ENCODE results near the gene ASPG.

ASPG gene

DNA sequence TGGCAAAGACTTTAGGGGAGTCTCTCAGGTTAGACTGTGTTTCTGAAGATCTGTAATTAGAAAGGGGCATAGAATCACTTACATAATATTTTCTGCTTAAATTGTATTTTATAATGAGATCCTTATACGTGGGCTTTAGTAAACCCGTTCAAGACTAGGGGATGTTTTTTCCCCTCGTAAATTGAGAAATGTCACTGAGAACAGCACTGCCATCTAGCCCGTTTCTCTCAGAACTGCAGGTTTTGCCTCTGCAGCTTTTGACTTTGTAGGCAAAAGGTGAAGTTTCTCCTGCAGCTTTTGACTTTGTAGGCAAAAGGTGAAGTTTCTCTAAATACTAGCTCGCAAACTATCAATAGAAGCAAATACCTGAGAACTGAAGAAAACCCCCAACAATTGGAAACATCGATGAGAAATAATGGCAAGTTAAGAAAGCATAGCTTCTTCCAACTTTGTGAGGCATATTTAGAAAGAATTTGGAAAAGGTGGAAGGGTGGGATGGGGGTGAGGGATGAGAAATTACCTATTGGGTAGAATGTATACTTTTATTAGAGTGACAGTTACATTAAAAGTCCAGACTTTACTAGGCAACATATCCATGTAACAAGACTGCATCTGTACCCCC is 9.9 kb upstream of the ASPG start:
- DNase-seq (ENCODE audit: low read depth in 2 of 2), result no peak

DNA sequence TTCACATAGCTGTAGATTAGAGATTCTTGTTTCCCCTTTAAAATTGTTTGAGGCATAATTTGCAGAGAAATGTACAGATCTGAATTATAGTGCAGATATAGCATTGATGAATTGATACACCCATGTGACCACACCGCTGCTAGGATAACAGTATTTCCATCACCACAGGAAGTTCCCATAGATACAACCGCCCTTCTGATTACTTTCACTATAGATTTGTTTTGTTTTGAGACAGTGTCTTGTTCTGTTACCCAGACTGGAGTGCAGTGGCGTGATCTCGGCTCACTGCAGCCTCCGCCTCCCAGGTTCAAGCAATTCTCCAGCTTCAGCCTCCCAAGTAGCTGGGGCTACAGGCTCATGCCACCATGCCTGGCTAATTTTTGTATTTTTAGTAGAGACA is 8.8 kb upstream of the ASPG start:
- no peak for DNase-seq (ENCODE audit: low read depth in 2 of 2)

DNA sequence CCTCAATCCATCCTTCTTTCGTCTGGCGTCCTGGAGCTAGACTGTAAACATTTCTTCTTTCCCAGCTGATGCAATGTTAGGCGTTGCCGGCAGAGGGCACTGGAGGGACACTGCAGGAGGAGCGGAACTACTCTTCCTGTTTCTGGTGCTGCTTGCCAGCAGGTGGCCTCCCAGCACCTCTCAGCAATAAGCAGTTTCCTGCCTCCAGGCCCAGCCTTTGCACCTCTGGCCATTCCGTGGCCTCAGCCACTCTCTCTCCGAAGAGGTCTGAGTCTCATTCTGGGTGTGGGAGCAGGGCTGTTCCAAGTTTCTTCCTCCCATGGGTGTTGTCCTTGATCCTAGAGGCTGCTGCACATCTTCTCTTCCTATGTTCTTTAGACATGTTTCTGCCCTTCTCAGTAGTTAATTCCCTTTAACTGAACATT is 7.5 kb upstream of the ASPG start:
- peak; percentile 66 to 73 for DNase-seq (ENCODE audit: low read depth in 2 of 2)

DNA sequence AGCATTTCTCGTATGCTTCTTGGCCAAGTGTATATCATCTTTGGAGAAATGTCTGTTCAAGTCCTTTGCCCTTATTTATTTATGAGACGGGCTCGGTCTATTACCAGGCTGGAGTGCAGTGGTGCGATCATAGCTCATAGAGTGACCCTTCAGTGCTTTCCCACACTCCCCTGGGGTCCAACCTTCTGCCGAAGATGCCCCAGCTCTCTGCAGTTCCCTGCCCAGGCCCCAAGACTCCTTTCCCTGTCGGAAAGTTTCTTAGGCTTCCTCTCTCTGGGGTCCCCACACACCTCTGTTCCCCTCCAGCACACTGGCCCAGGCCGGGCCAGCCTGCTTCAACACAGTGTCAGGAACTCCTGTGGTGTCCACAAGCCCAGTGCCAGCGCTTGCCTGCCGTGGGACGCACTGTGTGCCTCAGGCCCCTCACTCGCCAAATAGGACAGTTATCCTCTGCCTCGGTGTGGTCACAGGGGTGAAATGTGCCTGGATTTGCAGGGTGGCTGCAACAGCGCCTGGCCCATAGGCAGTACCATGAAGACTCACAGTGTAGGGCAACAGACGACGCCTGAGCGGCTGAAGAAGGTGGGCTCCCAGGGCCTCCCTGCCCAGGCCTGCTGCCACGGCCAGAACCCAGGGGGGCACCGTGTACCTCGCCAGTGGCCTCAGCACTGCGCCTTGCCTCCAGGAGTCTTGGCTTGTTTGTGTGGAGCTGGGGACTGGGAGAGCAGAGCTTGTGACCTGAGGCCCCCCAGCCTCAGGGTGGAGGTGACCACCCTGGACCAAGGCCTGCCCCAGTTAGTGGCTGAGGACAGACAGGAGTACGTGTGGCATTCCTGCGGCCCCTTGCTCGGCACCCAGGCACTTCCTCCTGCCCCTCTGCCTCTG is 4.9 kb upstream of the ASPG start:
- no peak for DNase-seq (ENCODE audit: low read depth in 2 of 2)

DNA sequence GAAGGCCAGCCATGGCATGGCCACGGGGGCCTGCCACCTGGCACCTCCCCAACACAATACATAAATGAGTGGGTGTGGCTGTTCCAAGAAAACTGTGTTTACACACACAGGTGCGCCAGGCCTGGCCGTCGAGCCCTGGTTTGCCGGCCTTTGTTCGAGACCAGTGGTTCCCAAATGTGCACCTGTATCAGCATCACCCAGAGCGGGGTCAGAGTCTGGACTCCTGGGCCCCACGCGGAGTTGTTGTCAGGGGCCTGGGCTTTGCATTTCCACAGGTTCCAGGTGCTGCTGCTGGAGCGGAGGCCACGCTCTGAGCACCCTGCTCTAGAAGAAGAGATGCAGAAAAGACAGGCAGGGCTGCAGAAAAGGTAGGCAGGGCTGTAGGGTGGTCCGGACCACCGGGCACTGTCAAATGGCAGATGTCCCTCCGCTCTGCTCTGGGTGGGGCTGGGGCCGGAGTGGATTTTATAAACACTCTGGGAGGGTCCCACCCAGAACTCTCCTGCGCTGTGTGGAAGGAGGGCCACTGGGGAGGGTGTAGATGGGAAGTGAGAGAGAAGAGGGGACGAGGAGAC is 4.2 kb upstream of the ASPG start:
- no peak for DNase-seq (ENCODE audit: low read depth in 2 of 2)

DNA sequence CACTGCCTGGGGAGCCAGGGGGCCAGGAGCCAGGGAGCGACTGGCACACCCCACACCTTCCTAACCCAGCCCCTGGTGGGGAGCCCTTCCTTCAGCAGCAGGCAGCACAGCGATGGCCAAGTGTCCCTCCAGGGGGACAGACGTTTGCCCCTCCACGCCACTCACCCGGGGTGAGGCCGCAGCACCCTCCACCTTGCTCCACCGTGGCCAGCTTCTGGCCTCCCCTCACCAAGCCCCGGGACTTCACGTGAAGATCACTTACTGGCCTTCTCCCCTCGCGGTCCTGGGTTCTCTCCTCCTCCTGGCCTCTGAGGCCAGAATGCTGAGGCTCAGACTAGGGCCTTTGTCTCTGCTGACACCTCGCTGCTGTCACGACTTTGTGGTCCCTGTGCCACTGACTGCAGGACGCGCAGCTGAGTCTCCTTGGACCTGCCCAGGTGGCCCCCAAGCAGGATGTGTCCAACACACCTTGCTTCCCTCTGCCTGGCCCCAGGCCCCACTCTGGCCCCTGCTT is 3.5 kb upstream of the ASPG start:
- DNase-seq (ENCODE audit: low read depth in 2 of 2), result no peak

DNA sequence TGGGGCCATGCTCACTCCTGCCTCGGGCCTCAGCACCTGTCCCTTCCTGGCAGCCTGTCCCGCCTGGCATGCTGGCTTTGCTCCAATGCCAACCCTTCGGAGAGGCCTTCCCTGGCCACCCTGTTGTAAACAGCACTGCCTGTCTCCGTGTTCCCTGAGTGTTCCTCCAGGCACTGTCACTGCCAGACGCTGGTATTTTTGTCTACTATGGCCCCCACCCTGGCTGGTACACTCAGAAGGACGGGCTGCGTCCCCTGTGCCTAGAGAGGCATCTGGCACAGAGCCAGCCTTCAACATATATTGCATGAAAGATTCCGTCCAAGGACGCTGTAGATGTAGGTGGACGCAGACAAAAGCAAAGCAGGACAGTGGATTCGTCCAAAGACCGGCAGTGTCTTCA is 2.7 kb upstream of the ASPG start:
- DNase-seq (ENCODE audit: low read depth in 2 of 2), result no peak

DNA sequence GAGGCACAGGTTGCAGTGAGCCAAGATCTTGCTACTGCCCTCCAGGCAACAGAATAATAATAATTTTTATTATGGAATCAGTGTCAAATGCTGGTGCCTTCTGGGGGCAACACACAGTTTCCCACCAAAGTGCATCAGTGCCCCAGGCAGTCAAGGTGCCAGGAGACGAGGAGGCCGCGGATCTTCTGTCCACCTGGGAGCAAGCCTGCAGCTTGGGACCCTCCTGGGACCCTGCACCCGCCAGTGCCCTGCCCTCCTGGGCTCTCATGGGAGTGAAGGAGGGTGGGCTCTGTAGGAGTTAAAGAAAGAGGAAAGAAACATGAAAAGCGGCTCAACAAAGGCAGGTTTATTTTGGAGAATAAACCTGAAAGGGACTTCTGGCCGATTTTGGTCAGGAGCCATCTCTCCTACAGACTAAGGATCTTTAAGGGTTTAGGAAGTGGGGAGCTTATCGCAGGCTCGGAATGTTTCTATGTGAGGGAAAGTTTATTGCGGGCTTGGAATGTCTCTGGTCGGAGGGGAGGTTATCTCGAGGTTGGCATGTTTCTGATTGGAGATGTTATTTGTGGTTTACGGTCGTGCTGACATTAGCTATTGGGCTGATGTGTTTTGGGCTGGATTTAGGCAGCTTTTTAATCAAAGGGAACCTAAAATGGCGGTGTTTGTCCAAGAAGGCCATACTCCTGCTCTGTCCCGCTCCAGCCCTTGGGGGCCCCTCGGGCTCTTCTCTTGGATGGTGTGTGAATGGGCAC is 1.1 kb upstream of the ASPG start:
- DNase-seq (ENCODE audit: low read depth in 2 of 2), result no peak

DNA sequence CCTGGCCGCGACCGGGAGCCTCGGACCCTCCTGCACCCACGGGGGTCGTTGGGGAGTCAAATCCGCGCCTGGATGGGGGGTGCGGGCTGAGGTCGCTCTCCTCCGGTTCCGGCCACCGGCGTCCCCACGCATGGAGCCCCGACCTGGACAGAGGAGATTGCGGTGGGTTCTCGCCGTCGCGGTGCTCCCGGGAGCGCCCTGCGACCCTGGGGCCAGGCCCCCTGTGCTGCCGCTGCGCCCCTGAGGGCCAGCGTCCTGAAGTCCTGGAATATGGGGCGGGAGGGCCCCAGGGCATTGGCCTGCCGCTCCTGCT is 345 bp downstream of the ASPG start:
- DNase-seq (ENCODE audit: low read depth in 2 of 2), result no peak

DNA sequence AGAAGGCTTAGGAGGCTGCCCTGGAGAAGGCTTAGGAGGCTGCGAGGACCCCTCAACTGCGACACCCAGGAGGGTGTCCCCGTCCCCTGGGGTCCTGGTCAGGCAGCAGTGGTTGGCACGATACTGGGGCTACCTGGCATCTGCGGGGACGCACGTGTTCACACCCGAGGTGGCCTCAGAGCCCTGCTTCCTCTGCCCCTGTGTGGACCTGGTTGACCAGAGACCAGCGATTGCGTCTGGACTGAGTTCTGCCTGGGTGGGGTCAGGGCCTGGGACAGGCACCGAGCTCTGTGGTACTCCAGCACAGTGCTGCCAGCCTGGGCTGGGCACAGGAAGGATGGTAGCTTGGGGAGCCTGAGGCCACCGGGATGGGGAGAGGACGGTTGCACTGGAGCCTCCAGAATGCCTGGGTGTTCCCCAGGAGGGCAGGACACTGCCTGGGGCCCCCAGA is 735 bp downstream of the ASPG start:
- DNase-seq (ENCODE audit: low read depth in 2 of 2), result no peak

DNA sequence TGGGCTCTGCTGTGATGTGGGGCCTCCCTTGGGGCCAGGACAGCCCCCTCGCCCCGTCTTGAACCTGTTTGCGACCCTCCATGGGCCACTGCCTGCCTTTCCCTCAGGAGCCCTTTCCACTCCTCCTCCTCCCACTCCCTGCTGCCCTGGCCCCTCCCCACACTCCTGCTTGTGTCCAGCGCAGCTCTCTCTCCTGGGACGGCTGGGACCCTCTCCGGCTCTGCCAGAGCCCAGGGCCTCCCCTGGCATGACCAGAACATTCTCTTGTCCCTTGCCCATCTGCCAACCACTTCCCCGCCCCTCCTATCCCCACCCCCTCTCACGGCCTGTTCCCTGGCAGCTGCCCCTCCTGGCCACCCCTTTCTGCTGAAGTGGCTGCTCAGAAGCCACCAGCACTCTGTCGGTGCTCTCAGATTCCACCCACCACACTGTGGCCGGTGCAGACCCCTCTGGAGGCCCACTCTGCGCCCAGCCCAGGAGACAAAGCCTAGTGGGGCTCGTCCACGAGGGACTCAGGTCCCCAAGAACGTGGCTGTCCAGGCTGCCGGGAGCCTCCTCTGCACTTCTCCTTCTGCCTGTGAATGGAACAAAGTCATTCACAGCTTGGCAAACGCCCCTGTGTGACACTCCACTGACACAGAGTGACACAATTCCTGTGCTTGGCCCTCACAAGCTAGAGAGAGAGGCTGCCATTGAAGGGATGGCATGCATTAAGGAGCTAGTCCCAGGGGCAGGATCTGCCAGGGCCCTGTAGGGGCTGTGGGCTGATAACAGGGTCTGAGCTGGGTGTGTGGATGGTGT is 1.4 kb downstream of the ASPG start:
- DNase-seq (ENCODE audit: low read depth in 2 of 2), result no peak

DNA sequence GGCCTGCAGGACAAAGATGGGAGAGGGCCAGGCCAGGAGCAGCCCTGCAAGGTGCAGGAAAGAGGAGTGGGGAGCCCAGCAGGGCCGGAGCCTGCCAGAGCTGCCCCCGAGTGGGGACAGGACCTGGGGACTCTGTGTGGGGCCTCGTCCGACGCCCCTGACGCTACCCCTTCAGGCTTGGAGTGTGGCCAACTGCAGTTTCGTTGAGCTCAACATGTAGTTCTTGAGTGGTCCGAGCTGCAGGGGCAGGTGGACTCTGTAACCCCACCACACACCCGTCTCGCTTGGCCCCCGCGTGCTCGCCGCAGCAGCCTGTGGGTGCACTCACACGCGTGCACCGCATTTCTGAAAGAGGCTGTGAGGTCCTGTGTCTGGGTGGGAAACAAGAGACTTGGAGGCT is 2.0 kb downstream of the ASPG start:
- DNase-seq (ENCODE audit: low read depth in 2 of 2), result no peak

DNA sequence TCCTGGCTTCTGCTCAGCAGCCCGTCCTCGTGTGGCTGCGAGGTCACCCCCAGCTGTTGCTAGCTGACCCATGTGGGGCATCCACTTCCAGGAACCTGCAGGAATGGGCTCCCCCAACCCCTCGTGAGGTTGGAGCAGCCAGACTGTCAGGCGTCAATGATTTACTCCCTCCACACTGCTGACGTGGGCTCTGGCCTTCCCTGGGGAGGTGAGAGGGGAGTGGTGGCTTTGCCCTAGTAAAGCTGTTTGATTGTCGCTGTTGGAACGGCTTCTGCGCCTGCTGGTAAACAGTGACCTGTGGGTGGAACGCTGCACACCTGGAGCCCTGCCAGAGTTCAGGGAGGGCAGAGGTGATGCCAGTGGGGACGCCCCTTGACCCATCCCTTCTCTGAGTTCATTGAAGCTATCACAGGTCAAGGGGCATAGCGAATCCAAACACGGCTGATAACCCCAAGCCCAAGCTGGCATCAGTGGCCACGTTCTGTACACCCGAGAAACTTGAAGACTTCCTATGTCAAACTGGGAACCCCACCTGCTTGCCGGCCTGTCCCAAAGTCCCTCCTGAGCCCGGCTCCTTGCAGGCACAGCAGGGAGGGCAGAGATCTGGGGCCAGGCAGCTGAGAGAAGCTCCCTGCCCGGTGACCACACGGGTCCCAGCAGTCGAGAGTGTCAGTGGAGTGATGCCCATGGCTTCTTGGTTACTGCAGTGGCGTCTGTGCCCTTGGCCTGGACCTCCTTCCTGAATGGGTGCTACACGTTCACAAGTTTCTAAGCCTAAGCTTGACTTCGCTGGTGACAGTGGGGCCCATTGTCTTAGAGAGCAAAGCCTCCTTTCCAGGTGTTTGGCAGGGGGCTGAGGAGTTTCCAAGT is 2.7 kb downstream of the ASPG start:
- no peak for DNase-seq (ENCODE audit: low read depth in 2 of 2)

DNA sequence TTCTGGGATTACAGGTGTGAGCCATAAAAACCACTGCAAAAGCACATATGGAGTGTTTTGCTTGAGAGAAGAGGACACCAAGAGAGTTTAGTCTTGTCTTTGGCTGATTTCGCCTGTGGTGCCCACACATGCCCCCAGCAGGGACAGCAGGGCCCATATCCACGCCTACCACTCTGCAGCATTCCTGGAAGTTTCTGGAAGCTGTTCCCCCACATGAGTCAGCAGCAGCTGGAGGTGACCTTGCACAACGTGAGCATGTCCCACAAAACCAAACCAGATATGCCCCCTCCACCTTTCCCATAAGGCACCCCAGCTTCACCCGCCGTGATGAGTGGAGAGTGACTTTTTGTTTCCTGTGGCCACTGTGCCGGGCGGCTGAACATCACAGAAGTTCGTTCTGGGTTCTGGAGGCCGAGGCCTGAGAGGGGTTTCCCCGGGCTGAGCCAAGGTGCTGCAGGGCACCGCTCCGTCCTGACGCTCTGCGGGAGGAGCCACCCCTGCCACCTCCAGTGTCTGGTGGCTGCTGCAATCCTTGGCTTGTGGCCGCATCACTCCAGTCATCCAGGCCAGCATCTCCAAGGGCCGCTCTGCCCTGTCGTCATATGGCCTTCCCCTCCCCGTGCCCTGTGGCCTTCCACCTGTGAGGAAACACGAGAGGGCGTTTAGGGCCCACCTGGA is 4.7 kb downstream of the ASPG start:
- DNase-seq (ENCODE audit: low read depth in 2 of 2), result no peak

DNA sequence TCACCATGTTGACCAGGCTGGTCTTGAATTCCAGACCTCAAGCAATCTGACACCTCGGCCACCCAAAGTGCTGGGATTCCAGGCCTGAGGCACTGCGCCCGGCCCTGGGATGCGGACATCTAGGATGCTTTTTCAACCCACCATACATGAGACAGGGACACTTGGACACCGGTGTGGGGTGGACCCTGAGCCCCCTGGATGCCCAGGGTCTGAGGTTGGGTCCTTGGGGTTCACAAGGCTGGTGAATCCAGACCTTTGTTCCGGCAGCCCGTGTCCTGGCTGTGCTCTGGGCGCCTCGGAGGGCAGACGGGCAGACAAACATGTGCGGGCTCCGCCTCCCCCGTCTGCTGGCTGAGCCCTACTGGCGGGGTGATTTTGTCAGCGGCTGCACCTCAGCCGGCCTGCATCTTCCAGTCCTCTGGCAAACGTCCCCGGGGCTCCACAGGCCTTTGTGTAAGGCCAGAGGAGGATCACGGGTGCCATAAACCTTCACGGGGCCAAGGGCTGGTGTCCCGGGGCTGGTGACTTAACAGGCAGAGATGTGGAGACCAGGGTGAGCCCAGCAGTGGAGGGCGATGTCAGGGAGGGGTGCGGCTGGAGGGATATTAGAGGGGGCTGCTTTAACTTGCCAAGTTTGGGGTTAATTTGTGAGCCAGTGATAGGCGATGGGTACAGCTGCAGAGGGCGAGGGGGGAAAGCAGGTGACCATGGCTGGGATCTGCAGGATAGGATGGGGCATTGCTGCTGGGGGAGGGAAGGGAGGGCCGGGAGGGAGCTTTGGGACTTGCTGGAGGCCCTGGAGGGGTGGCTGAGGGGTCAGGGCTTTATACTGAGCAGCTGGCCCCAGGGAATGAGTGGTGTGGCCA is 5.8 kb downstream of the ASPG start:
- DNase-seq (ENCODE audit: low read depth in 2 of 2), result no peak

DNA sequence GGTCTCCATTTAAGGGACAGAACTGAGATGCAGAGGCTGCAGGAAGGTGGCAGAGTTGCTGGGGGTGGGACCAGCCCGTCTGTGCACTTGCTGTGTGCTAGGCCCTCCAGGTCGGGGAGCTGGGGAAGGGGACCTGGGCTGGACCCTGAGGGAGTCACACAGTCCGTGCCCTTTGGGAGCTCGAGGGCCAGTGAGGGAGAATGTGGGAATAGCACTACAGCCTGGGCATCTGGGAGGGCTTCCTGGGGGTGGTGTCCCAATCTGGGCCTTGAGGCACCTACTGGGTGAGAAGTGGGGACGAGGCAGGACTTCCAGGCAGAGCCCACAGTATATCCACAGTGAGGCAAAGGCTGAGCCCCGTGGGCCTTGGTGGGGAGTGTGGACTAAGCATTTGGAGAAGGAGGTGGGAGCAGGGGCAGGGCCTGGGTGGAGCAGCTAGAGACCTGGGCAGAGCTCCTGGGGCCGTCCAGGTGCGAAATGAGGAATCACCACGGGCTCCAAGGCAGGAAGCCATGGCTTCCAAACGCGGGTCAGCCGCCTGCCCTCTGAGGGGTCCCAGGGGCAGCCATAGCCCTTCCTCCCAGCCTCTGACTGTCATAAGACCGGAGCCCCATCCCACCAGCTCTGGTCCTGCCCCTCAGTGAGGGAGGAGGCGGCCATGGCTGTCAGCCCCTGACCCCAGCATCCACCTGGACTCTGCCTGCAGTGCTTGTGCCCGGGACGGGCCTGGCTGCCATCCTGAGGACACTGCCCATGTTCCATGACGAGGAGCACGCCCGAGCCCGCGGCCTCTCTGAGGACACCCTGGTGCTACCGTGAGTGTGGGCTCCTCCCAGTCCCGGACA is 6.6 kb downstream of the ASPG start:
- no peak for DNase-seq (ENCODE audit: low read depth in 2 of 2)

DNA sequence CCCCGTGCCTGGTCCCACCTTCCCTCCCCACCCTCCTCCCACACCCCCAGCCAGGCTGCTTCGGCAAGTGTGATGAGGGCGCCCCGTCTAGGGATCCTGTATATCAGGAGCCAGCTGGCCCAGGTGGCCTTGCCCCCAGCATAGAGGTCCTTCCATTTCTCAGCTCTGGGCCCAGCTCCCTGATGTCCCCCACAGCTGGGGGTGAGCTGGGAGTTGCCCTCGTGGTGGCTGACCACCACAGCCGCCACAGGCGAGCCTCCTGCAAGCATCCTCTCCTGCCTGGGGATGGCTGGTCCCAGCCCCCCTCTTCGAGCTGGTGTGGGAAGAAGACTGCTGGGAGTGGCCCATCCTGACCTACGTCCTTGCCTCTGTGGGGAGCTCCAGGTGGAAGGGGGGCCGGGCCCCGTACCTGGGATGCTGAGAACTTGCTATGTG is 7.4 kb downstream of the ASPG start:
- DNase-seq (ENCODE audit: low read depth in 2 of 2), result no peak

Data from stimulated activated CD4-positive, alpha-beta T cell treated with anti-CD3 and anti-CD28 coated beads, Interleukin-1b, Interleukin-23, amount 100 ng/mL, for 1 hour (primary cell).